22Rv1 (cell line): ENCODE results near the gene GTPBP2.

Source experiments
- ZFX ChIP-seq: fragments of 450-650 bp; IDR thresholded peaks from 2 replicates; pipeline ENCODE4 v1.6.1; 2017; ENCODE audit warnings: antibody characterized with exemption, borderline replicate concordance
- TF ChIP-seq, protein P1 (sequence below): fragments of 450-650 bp; IDR thresholded peaks from 2 replicates; pipeline ENCODE4 v1.5.1; 2017; ENCODE audit warnings: mild to moderate bottlenecking

DNA sequence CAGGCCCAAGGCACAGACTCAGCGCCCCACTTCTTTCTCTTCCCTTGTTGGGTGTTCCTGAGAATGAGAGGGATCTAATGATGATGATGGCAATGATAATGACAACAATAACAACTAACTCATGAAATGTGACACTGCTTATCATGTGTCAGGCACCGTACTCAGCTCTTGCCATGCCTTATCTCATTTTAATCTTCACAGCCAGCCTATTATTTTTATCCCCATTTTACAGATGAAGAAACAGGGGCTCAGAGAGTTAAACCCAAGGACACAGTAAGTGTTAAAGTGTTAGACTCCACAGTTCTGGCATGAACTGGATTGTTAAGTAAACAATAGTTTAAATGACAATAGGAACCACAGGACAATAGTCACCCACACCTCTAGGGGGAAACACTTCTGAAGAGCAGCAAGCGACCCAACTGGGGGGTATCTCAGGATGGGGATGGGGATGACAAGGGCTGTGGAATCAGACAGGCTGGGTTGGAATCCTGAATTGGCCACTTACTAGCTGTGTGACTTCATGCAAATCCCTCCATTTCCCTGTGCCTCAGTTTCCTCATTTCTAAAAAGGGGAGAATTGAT lies 28.2 kb upstream of the GTPBP2 start:
- TF ChIP-seq, protein P1, sequence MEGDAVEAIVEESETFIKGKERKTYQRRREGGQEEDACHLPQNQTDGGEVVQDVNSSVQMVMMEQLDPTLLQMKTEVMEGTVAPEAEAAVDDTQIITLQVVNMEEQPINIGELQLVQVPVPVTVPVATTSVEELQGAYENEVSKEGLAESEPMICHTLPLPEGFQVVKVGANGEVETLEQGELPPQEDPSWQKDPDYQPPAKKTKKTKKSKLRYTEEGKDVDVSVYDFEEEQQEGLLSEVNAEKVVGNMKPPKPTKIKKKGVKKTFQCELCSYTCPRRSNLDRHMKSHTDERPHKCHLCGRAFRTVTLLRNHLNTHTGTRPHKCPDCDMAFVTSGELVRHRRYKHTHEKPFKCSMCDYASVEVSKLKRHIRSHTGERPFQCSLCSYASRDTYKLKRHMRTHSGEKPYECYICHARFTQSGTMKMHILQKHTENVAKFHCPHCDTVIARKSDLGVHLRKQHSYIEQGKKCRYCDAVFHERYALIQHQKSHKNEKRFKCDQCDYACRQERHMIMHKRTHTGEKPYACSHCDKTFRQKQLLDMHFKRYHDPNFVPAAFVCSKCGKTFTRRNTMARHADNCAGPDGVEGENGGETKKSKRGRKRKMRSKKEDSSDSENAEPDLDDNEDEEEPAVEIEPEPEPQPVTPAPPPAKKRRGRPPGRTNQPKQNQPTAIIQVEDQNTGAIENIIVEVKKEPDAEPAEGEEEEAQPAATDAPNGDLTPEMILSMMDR, result no peak
- no peak for TF ChIP-seq ZFX
